Skeletal muscle cell (primary cell): ENCODE measurements around the gene ANKRD18A.
A peak's percentile ranks its signal among the peaks of the same experiment; 100 is the strongest.

Experiments used
- DNase-seq: peaks from one replicate; pipeline ENCODE4 v3.0.0-alpha.2; 2010; ENCODE audit warnings: low read depth
- H3K4me3 ChIP-seq: 2 replicates; pipeline ENCODE4 v1.5.1; 2011; ENCODE audit warnings: low read depth, mild to moderate bottlenecking, control low read depth, low read length, moderate library complexity

The ANKRD18A gene

GRCh38 chr9:38620483-38621433 lies at the start of gene ANKRD18A:
TSS of gene ANKRD18A (minus strand) at chr9:38620596. CDS start at chr9:38620285, 311 bp downstream.
- DNase-seq: no peak
- peak within 1 kb of the TSS; percentile 50 for H3K4me3 ChIP-seq

GRCh38 chr9:38668791-38669466 lies 48.5 kb upstream of the ANKRD18A start:
- H3K4me3 ChIP-seq: no peak overlapping the region
- no peak for DNase-seq

- no peak for DNase-seq
- no peak overlapping the region for H3K4me3 ChIP-seq
Observed at GRCh38 chr9:38662763-38663593, 42.6 kb upstream of the ANKRD18A start.

- H3K4me3 ChIP-seq: no peak overlapping the region
- no peak for DNase-seq
Observed at GRCh38 chr9:38659538-38659937, 39.1 kb upstream of the ANKRD18A start.

GRCh38 chr9:38656896-38657295 lies 36.5 kb upstream of the ANKRD18A start:
- H3K4me3 ChIP-seq: no peak overlapping the region
- no peak for DNase-seq

GRCh38 chr9:38652486-38652885 lies 32.1 kb upstream of the ANKRD18A start:
- H3K4me3 ChIP-seq: no peak overlapping the region
- no peak for DNase-seq

- no peak for DNase-seq
- H3K4me3 ChIP-seq: no peak overlapping the region
Observed at GRCh38 chr9:38652044-38652443, 31.6 kb upstream of the ANKRD18A start.

- H3K4me3 ChIP-seq: no peak overlapping the region
Observed at GRCh38 chr9:38651400-38652042, 31.1 kb upstream of the ANKRD18A start.

GRCh38 chr9:38650564-38650963 lies 30.2 kb upstream of the ANKRD18A start:
- no peak for DNase-seq
- H3K4me3 ChIP-seq: no peak overlapping the region

More at GRCh38 chr9:38651400-38652042, 31.1 kb upstream of the ANKRD18A start:
- no peak for DNase-seq

GRCh38 chr9:38649731-38650363 lies 29.5 kb upstream of the ANKRD18A start:
- H3K4me3 ChIP-seq: no peak overlapping the region

GRCh38 chr9:38644601-38645000 lies 24.2 kb upstream of the ANKRD18A start:
- H3K4me3 ChIP-seq: no peak overlapping the region
- no peak for DNase-seq

More at GRCh38 chr9:38649731-38650363, 29.5 kb upstream of the ANKRD18A start:
- DNase-seq: no peak

- no peak for DNase-seq
- no peak overlapping the region for H3K4me3 ChIP-seq
Observed at GRCh38 chr9:38643815-38644173, 23.4 kb upstream of the ANKRD18A start.

GRCh38 chr9:38642951-38643814 lies 22.8 kb upstream of the ANKRD18A start:
- no peak for DNase-seq
- no peak overlapping the region for H3K4me3 ChIP-seq

- no peak for DNase-seq
- no peak overlapping the region for H3K4me3 ChIP-seq
Observed at GRCh38 chr9:38641985-38642864, 21.8 kb upstream of the ANKRD18A start.

- no peak for DNase-seq
- no peak overlapping the region for H3K4me3 ChIP-seq
Observed at GRCh38 chr9:38641142-38641541, 20.7 kb upstream of the ANKRD18A start.

- H3K4me3 ChIP-seq: no peak overlapping the region
- DNase-seq: no peak
Observed at GRCh38 chr9:38639577-38639940, 19.2 kb upstream of the ANKRD18A start.
